GM23338 (cell line): ENCODE data around the gene L1CAM.
A peak's percentile ranks its signal among the peaks of the same experiment; 100 is the strongest.

Experiments
- CREB1 ChIP-seq: fragments of 250-450 bp; sonication (Bioruptor Pico); IDR thresholded peaks from 2 replicates; pipeline ENCODE4 v1.5.0; 2020; ENCODE audit warnings: low read depth, mild to moderate bottlenecking, moderate library complexity
- CTCF ChIP-seq, 2 experiments: fragments of 200-600 bp in 1 of 2; sonication (generic) in 1 of 2; conservative IDR thresholded peaks; 2 replicates each; pipeline versions ENCODE4 v1.5.1 to v1.6.1; 2016 to 2017; ENCODE audit warnings: antibody characterized with exemption in 2 of 2, low read depth in 2 of 2, mild to moderate bottlenecking in 2 of 2, moderate library complexity in 1 of 2
- EZH2 ChIP-seq: fragments of 200-600 bp; sonication (generic); IDR thresholded peaks from one replicate; pipeline ENCODE4 v1.8.0; 2017; ENCODE audit warnings: antibody characterized with exemption, mild to moderate bottlenecking, low read depth; ENCODE audit not compliant: unreplicated experiment
- EZH2phosphoT487 ChIP-seq: fragments of 200-600 bp; sonication (generic); IDR thresholded peaks from one replicate; pipeline ENCODE4 v1.8.1; 2018; ENCODE audit warnings: antibody characterized with exemption; ENCODE audit not compliant: unreplicated experiment
- JUNB ChIP-seq: IDR thresholded peaks from one replicate; pipeline ENCODE4 v1.6.1; 2016; ENCODE audit warnings: antibody characterized with exemption; ENCODE audit not compliant: unreplicated experiment
- NANOG ChIP-seq: IDR thresholded peaks from 2 replicates; pipeline ENCODE4 v1.6.1; 2016; ENCODE audit warnings: antibody characterized with exemption, borderline replicate concordance
- POLR2AphosphoS5 ChIP-seq: IDR thresholded peaks from 2 replicates; pipeline ENCODE4 v1.6.1; 2016; ENCODE audit warnings: antibody characterized with exemption, low read depth
- REST ChIP-seq: IDR thresholded peaks from one replicate; pipeline ENCODE4 v1.6.1; 2018; ENCODE audit warnings: antibody characterized with exemption; ENCODE audit not compliant: unreplicated experiment
- ZNF462 ChIP-seq: fragments of 250-450 bp; sonication (Bioruptor Pico); IDR thresholded peaks from 2 replicates; pipeline ENCODE4 v1.5.0; 2020; ENCODE audit warnings: mild to moderate bottlenecking, moderate library complexity

- TF ChIP-seq CTCF (conservative IDR thresholded peaks at IDR 0.05; ENCODE audit: low read depth in 2 of 2) (0 out of 4 replicates have a peak, but pooled peaks of 1 of the 2 experiments have one; percentile 2), EZH2phosphoT487 (no peak), POLR2AphosphoS5 (peak; percentile 50), EZH2 (no peak), CREB1 (CRISPR knock-in tag) (no peak), NANOG (no peak), REST (no peak), ZNF462 (CRISPR knock-in tag) (no peak), JUNB (no peak)
These were observed 42.2 kb upstream of the L1CAM start for GRCh38 chrX:153927922-153928760.
